ENCODE measurements around the gene KCNK4.
A peak's percentile ranks its signal among the peaks of the same experiment; 100 is the strongest.
"Not testable (repeated sequence)": the region's sequence is repeated elsewhere in the genome, so short reads cannot be mapped to it uniquely, and the experiment has no call there.

The KCNK4 gene

DNA sequence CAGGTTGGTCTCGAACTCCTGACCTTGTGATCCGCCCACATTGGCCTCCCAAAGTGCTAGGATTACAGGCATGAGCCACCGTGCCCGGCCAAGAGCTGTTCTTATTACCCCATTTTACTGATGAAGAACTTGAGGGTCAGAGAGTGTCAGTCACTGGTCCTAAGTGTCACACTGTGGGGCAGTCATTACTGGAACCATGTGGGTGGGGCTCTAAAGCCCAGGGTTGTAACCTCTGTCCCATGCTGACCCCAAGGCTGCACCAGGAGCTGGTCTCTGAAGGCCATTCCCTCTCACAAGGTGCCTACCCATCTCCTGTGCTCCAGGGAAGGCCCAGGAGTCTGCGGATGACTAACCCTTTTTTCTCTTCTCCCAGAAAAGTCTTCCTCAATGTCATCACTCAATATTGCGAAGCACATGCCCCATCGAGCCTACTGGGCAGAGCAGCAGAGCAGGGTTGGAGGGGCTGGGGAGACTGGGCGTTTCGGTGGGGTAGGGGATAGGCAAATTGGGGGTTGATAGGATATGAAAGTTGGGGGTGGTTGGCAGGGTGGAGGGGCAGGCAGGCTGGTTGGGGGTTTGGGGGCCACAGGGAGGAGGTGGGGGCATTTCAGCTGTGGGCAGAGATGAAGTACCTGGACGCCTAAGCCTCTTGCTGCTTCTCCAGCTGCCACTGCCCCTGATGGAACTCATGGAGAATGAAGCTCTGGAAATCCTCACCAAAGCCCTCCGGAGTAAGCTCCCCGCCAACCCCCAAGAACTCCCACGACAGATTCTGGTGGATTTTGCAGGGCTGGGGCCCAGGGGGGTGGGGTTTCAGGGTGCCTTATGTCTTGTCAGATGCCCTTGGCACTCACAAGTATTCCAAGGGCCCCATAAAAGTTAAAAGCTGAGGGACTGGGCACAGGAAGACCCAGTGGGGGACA, 12.3 kb downstream of the KCNK4 start:
- Mint-ChIP-seq H3K27ac (peak overlapping the region; percentile 93), H3K27me3 (ENCODE audit: low read depth) (peaks cover 27% of the 10 kb centered on the region), H3K4me3 (no peak overlapping the region), H3K36me3 (ENCODE audit: low read depth) (peaks cover 7% of the 10 kb centered on the region), H3K9me3 (no peaks in the 10 kb centered on the region), H3K4me1 (ENCODE audit: low read depth) (peaks cover 29% of the 10 kb centered on the region)

- no peaks in the 10 kb centered on the region for H3K9me3 Mint-ChIP-seq
- H3K27me3 Mint-ChIP-seq (ENCODE audit: low read depth), result peaks cover 21% of the 10 kb centered on the region
- peaks cover 7% of the 10 kb centered on the region for H3K36me3 Mint-ChIP-seq (ENCODE audit: low read depth)
- peaks cover 28% of the 10 kb centered on the region for H3K4me1 Mint-ChIP-seq (ENCODE audit: low read depth)
- H3K4me3 Mint-ChIP-seq, result peak overlapping the region; percentile 90
- H3K27ac Mint-ChIP-seq, result peak overlapping the region; percentile 93
Observed at GRCh38 chr11:64304032-64304315, 12.9 kb downstream of the KCNK4 start.

GRCh38 chr11:64304316-64305072, 13.4 kb downstream of the KCNK4 start:
- Mint-ChIP-seq H3K27me3 (ENCODE audit: low read depth) (peaks cover 15% of the 10 kb centered on the region), H3K4me3 (peak overlapping the region; percentile 90), H3K9me3 (no peaks in the 10 kb centered on the region), H3K27ac (peak overlapping the region; percentile 93), H3K36me3 (ENCODE audit: low read depth) (peaks cover 7% of the 10 kb centered on the region), H3K4me1 (ENCODE audit: low read depth) (peaks cover 28% of the 10 kb centered on the region)

GRCh38 chr11:64305075-64305690, 14.1 kb downstream of the KCNK4 start, which contains the start of gene ESRRA:
TSS of gene ESRRA (plus strand) at chr11:64305524. CDS start at chr11:64307180, 1,656 bp downstream.
- Mint-ChIP-seq H3K27ac (peak within 1 kb of the TSS; percentile 93), H3K27me3 (ENCODE audit: low read depth) (peaks cover 10% of the 10 kb centered on the region), H3K36me3 (ENCODE audit: low read depth) (peaks cover 7% of the 10 kb centered on the region), H3K4me3 (peak within 1 kb of the TSS; percentile 96), H3K4me1 (ENCODE audit: low read depth) (peaks cover 26% of the 10 kb centered on the region), H3K9me3 (no peaks in the 10 kb centered on the region)

DNA sequence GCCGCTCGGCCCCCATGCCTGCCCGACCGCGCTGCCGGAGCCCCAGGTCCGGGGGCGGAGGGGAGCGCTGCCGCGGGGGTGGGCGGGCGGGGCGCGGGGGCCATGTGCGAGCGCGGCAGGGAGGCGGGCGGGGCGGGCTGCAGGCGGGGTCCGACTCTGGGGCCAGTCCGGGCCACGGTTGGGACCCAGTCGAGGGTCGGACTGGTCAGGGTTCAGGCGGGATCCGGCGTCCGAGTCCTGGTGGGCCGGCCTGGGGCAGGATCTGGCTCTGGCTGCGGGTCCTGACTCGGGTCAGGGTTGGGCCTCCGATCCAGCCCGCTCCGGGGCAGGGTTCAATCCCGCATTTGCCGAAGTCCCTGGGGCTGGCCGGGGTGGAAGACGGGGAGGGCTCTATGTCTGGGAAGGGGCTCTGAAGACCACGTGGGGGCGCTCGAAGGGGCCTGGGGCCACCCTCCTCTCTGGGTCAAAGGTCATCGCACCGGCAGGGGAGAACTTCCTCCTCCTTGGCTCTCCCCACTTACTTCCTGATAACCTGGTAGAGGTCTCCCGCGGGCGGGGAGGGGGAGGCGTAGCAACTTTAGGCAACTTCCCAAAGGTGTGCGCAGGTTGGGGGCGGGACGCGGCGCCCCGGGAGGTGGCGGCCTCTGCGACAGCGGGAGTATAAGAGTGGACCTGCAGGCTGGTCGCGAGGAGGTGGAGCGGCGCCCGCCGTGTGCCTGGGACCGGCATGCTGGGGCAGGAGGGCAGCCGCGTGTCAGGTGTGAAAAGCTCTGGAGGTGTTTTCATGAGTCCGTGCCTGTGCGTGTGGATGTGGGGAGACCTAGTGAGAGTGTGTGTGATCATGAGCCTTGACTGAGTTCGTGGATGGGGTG, 14.8 kb downstream of the KCNK4 start:
- Mint-ChIP-seq H3K4me1 (ENCODE audit: low read depth) (peaks cover 18% of the 10 kb centered on the region), H3K36me3 (ENCODE audit: low read depth) (peaks cover 7% of the 10 kb centered on the region), H3K27me3 (ENCODE audit: low read depth) (peaks cover 2% of the 10 kb centered on the region), H3K9me3 (no peaks in the 10 kb centered on the region), H3K27ac (peak overlapping the region; percentile 90), H3K4me3 (peak overlapping the region; percentile 96)

- H3K4me3 Mint-ChIP-seq, result peak overlapping the region; percentile 96
- H3K9me3 Mint-ChIP-seq, result no peaks in the 10 kb centered on the region
- H3K27ac Mint-ChIP-seq, result peak overlapping the region; percentile 90
- H3K36me3 Mint-ChIP-seq (ENCODE audit: low read depth), result peaks cover 7% of the 10 kb centered on the region
- peaks cover 18% of the 10 kb centered on the region for H3K4me1 Mint-ChIP-seq (ENCODE audit: low read depth)
- no peaks in the 10 kb centered on the region for H3K27me3 Mint-ChIP-seq (ENCODE audit: low read depth)
Observed at GRCh38 chr11:64306563-64306875, 15.4 kb downstream of the KCNK4 start.

GRCh38 chr11:64306876-64307622, 15.9 kb downstream of the KCNK4 start:
- Mint-ChIP-seq H3K4me1 (ENCODE audit: low read depth) (peaks cover 18% of the 10 kb centered on the region), H3K4me3 (peak overlapping the region; percentile 96), H3K9me3 (no peaks in the 10 kb centered on the region), H3K36me3 (ENCODE audit: low read depth) (peaks cover 7% of the 10 kb centered on the region), H3K27ac (no peak overlapping the region), H3K27me3 (ENCODE audit: low read depth) (no peaks in the 10 kb centered on the region)

DNA sequence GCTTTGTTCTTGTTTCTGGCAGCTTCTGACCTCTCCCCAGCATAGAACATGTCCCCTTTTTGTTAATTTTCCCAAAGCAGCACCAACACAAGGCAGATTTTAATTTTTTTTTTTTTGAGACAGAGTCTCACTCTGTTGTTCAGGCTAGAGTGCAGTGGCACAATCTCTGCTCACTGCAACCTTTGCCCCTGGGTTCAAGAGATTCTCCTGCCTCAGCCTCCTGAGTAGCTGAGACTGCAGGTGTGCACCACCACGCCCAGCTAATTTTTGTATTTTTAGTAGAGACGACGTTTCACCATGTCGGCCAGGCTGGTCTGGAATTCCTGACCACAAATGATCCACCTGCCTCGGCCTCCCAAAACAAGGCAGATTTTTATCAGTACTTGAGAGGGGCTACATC, 16.7 kb downstream of the KCNK4 start:
- not testable (repeated sequence) for H3K9me3 Mint-ChIP-seq; H3K36me3 Mint-ChIP-seq (ENCODE audit: low read depth); H3K27me3 Mint-ChIP-seq (ENCODE audit: low read depth)
- H3K4me3 Mint-ChIP-seq, result peak overlapping the region; percentile 51
- H3K27ac Mint-ChIP-seq, result peak overlapping the region; percentile 69
- H3K4me1 Mint-ChIP-seq (ENCODE audit: low read depth), result peaks cover 25% of the 10 kb centered on the region

DNA sequence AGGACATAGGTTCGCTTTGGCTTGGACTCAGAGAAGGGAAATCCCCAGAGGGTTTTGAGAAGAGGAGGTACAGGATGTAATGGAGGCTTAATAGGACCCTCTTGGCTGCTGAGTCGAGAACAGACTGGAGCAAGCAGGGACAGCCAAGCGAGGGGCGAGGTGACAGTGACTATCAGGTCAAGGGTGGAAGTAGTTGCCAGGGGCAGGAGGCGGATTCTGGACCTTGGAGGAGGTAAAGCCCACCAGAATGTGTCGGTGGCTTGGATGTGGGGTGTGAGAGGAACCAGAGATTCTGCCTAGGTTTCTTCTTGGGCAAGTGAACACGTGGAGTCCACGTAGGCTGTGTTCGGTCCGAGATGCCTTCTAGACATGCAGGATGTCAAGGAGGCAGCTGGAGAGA, 21.8 kb downstream of the KCNK4 start:
- no peaks in the 10 kb centered on the region for H3K9me3 Mint-ChIP-seq
- peaks cover 17% of the 10 kb centered on the region for H3K36me3 Mint-ChIP-seq (ENCODE audit: low read depth)
- peaks cover 25% of the 10 kb centered on the region for H3K4me1 Mint-ChIP-seq (ENCODE audit: low read depth)
- H3K4me3 Mint-ChIP-seq, result peak overlapping the region; percentile 44
- H3K27me3 Mint-ChIP-seq (ENCODE audit: low read depth), result no peaks in the 10 kb centered on the region
- peak overlapping the region; percentile 69 for H3K27ac Mint-ChIP-seq

DNA sequence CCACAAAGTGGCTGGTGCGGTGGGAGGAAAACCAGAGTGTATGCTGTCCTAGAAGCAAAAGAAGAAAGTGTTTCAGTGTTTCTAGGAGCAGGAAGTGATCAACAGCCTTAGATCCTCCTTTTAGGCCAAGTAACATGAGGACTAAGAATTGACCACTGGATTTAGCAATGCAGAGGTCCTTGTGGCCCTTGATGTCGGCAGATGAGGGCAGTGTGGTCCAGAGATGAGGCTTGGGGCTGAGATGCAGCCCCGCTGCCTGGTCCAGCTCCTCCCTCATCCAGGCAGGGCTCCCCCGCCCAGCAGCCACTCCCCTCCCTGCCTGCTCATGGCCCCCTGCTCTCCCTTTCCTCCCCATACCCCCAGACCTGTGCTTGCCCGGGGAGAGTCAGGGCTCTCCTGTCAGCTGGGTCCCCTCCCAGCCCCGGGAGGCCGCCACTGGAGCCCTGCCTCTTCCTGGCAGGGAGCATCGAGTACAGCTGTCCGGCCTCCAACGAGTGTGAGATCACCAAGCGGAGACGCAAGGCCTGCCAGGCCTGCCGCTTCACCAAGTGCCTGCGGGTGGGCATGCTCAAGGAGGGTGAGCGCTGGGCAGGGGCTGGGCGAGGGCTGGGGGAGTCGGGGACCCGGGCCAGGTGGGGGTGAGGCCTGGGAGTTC, 22.5 kb downstream of the KCNK4 start:
- H3K27ac Mint-ChIP-seq, result no peak overlapping the region
- H3K4me1 Mint-ChIP-seq (ENCODE audit: low read depth), result peaks cover 25% of the 10 kb centered on the region
- H3K4me3 Mint-ChIP-seq, result no peak overlapping the region
- H3K9me3 Mint-ChIP-seq, result no peaks in the 10 kb centered on the region
- H3K27me3 Mint-ChIP-seq (ENCODE audit: low read depth), result no peaks in the 10 kb centered on the region
- H3K36me3 Mint-ChIP-seq (ENCODE audit: low read depth), result peaks cover 17% of the 10 kb centered on the region

- peaks cover 20% of the 10 kb centered on the region for H3K36me3 Mint-ChIP-seq (ENCODE audit: low read depth)
- H3K4me1 Mint-ChIP-seq (ENCODE audit: low read depth), result peaks cover 29% of the 10 kb centered on the region
- H3K27me3 Mint-ChIP-seq (ENCODE audit: low read depth), result no peaks in the 10 kb centered on the region
- H3K27ac Mint-ChIP-seq, result no peak overlapping the region
- H3K9me3 Mint-ChIP-seq, result no peaks in the 10 kb centered on the region
- H3K4me3 Mint-ChIP-seq, result no peak overlapping the region
Observed at GRCh38 chr11:64314146-64314804, 23.2 kb downstream of the KCNK4 start.

- no peak overlapping the region for H3K4me3 Mint-ChIP-seq
- no peak overlapping the region for H3K27ac Mint-ChIP-seq
- H3K27me3 Mint-ChIP-seq (ENCODE audit: low read depth), result no peaks in the 10 kb centered on the region
- H3K4me1 Mint-ChIP-seq (ENCODE audit: low read depth), result peaks cover 30% of the 10 kb centered on the region
- no peaks in the 10 kb centered on the region for H3K9me3 Mint-ChIP-seq
- peaks cover 21% of the 10 kb centered on the region for H3K36me3 Mint-ChIP-seq (ENCODE audit: low read depth)
Observed at GRCh38 chr11:64314805-64315561, 23.9 kb downstream of the KCNK4 start.

Measured in T-helper 1 cell treated with Interleukin-12 subunit alpha and Interleukin-12 subunit beta and Interleukin-4 antibody, amounts not matched to agents 30 μg/mL and 1 μg/mL, for 36 hours (primary cell).